BLaER1 (cell line): ENCODE results near the gene LILRA6.
A peak's percentile ranks its signal among the peaks of the same experiment; 100 is the strongest.
"Not testable (repeated sequence)": the region's sequence is repeated elsewhere in the genome, so short reads cannot be mapped to it uniquely, and the experiment has no call there.

ENCODE experiments used
- H3K27ac ChIP-seq: shearing (Covaris generic); formaldehyde crosslinking; 2 replicates; pipeline ENCODE4 v1.8.1; 2022
- H3K27me3 ChIP-seq: shearing (Covaris generic); formaldehyde crosslinking; 2 replicates; pipeline ENCODE4 v1.8.1; 2022
- H3K36me3 ChIP-seq: shearing (Covaris generic); formaldehyde crosslinking; 2 replicates; pipeline ENCODE4 v1.8.1; 2022
- H3K4me1 ChIP-seq: shearing (Covaris generic); formaldehyde crosslinking; 2 replicates; pipeline ENCODE4 v1.8.1; 2022
- H3K4me2 ChIP-seq: shearing (Covaris generic); formaldehyde crosslinking; 2 replicates; pipeline ENCODE4 v1.8.1; 2022
- H3K4me3 ChIP-seq: shearing (Covaris generic); formaldehyde crosslinking; 2 replicates; pipeline ENCODE4 v1.8.1; 2022
- H3K9ac ChIP-seq: shearing (Covaris generic); formaldehyde crosslinking; 2 replicates; pipeline ENCODE4 v1.8.1; 2022
- H3K9me3 ChIP-seq: shearing (Covaris generic); formaldehyde crosslinking; 2 replicates; pipeline ENCODE4 v1.8.1; 2022
- H4K20me1 ChIP-seq: shearing (Covaris generic); formaldehyde crosslinking; 2 replicates; pipeline ENCODE4 v1.8.1; 2022
- Cebpa-rat ChIP-seq: shearing (Covaris generic); IDR thresholded peaks from 2 replicates; pipeline ENCODE4 v1.8.1; 2022

The LILRA6 gene

GRCh38 chr19:54218960-54219661 lies 23.5 kb downstream of the LILRA6 start:
- Histone ChIP-seq H3K4me1 (peaks cover 17% of the 10 kb centered on the region), H3K4me2 (no peak overlapping the region), H3K4me3 (no peak overlapping the region), H3K9ac (no peak overlapping the region), H3K36me3 (peaks cover 38% of the 10 kb centered on the region), H4K20me1 (0 out of 2 replicates have a peak, but pooled peaks cover 7% of the 10 kb centered on the region), H3K27ac (no peak overlapping the region), H3K9me3 (peaks cover 3% of the 10 kb centered on the region; the same call in 1 of the 2 replicates), H3K27me3 (no peaks in the 10 kb centered on the region)
- TF ChIP-seq Cebpa-rat = no peak

- Histone ChIP-seq H3K27me3 (no peaks in the 10 kb centered on the region), H3K36me3 (peaks cover 44% of the 10 kb centered on the region), H3K4me3 (no peak overlapping the region), H3K27ac (no peak overlapping the region), H3K4me1 (peaks cover 10% of the 10 kb centered on the region), H3K9me3 (peaks cover 11% of the 10 kb centered on the region; the same call in 1 of the 2 replicates), H3K4me2 (no peak overlapping the region), H3K9ac (no peak overlapping the region), H4K20me1 (peaks cover 11% of the 10 kb centered on the region; the same call in 1 of the 2 replicates)
- no peak for TF ChIP-seq Cebpa-rat
Observed at GRCh38 chr19:54218259-54218658, 24.3 kb downstream of the LILRA6 start.

GRCh38 chr19:54217517-54218247 lies 24.9 kb downstream of the LILRA6 start:
- H4K20me1 ChIP-seq = peaks cover 17% of the 10 kb centered on the region; the same call in 1 of the 2 replicates
- H3K36me3 ChIP-seq = peaks cover 49% of the 10 kb centered on the region
- H3K4me1 ChIP-seq, H3K4me2 ChIP-seq, H3K27me3 ChIP-seq, H3K9ac ChIP-seq, H3K4me3 ChIP-seq, H3K27ac ChIP-seq: not testable (repeated sequence)
- H3K9me3 ChIP-seq = peaks cover 14% of the 10 kb centered on the region; the same call in 1 of the 2 replicates

GRCh38 chr19:54216869-54217268 lies 25.7 kb downstream of the LILRA6 start:
- Histone ChIP-seq H3K9me3 (peaks cover 14% of the 10 kb centered on the region; the same call in 1 of the 2 replicates), H3K9ac (no peak overlapping the region), H3K4me2 (no peak overlapping the region), H3K36me3 (peaks cover 57% of the 10 kb centered on the region), H3K4me3 (no peak overlapping the region), H3K4me1 (no peaks in the 10 kb centered on the region; the same call in 1 of the 2 replicates), H3K27ac (no peak overlapping the region), H3K27me3 (no peaks in the 10 kb centered on the region), H4K20me1 (peaks cover 25% of the 10 kb centered on the region)
- TF ChIP-seq Cebpa-rat = no peak

GRCh38 chr19:54214734-54215133 lies 27.9 kb downstream of the LILRA6 start:
- not testable (repeated sequence) for H3K27me3 ChIP-seq, H3K4me2 ChIP-seq, H3K4me3 ChIP-seq, H3K27ac ChIP-seq, H3K9ac ChIP-seq
- Histone ChIP-seq H4K20me1 (peaks cover 47% of the 10 kb centered on the region), H3K9me3 (peaks cover 14% of the 10 kb centered on the region; the same call in 1 of the 2 replicates), H3K36me3 (peaks cover 71% of the 10 kb centered on the region), H3K4me1 (peaks cover 20% of the 10 kb centered on the region)

- not testable (repeated sequence) for H3K27ac ChIP-seq, H3K4me3 ChIP-seq, H3K27me3 ChIP-seq, H3K4me2 ChIP-seq, H3K9ac ChIP-seq
- peaks cover 25% of the 10 kb centered on the region for H3K4me1 ChIP-seq
- peaks cover 73% of the 10 kb centered on the region for H3K36me3 ChIP-seq
- H3K9me3 ChIP-seq = peaks cover 14% of the 10 kb centered on the region; the same call in 1 of the 2 replicates
- H4K20me1 ChIP-seq = peaks cover 52% of the 10 kb centered on the region
Observed at GRCh38 chr19:54214217-54214616, 28.4 kb downstream of the LILRA6 start.

GRCh38 chr19:54211235-54211634 lies 31.4 kb downstream of the LILRA6 start:
- H3K4me1 ChIP-seq = peaks cover 55% of the 10 kb centered on the region
- no peaks in the 10 kb centered on the region for H3K27me3 ChIP-seq
- H3K9me3 ChIP-seq = peaks cover 14% of the 10 kb centered on the region; the same call in 1 of the 2 replicates
- TF ChIP-seq Cebpa-rat = no peak
- peak overlapping the region; percentile 97 for H3K4me2 ChIP-seq
- H3K36me3 ChIP-seq = peaks cover 83% of the 10 kb centered on the region
- peaks cover 75% of the 10 kb centered on the region for H4K20me1 ChIP-seq
- no peak overlapping the region; the same call in 1 of the 2 replicates for H3K9ac ChIP-seq
- H3K4me3 ChIP-seq = no peak overlapping the region
- H3K27ac ChIP-seq = peak overlapping the region; percentile 33; the same call in 1 of the 2 replicates

GRCh38 chr19:54209811-54210494 lies 32.6 kb downstream of the LILRA6 start:
- peak overlapping the region; percentile 51; the same call in 1 of the 2 replicates for H3K9ac ChIP-seq
- H3K27me3 ChIP-seq = no peaks in the 10 kb centered on the region
- peaks cover 68% of the 10 kb centered on the region for H3K4me1 ChIP-seq
- peaks cover 14% of the 10 kb centered on the region; the same call in 1 of the 2 replicates for H3K9me3 ChIP-seq
- H3K4me2 ChIP-seq = peak overlapping the region; percentile 97
- peaks cover 87% of the 10 kb centered on the region for H4K20me1 ChIP-seq
- TF ChIP-seq Cebpa-rat = no peak
- peaks cover 84% of the 10 kb centered on the region for H3K36me3 ChIP-seq
- no peak overlapping the region for H3K4me3 ChIP-seq
- H3K27ac ChIP-seq = peak overlapping the region; percentile 51; the same call in 1 of the 2 replicates

GRCh38 chr19:54209058-54209810 lies 33.4 kb downstream of the LILRA6 start:
- Histone ChIP-seq H4K20me1 (peaks cover 94% of the 10 kb centered on the region), H3K27ac (peak overlapping the region; percentile 51), H3K4me2 (peak overlapping the region; percentile 97), H3K27me3 (no peaks in the 10 kb centered on the region), H3K9me3 (peaks cover 11% of the 10 kb centered on the region; the same call in 1 of the 2 replicates), H3K36me3 (peaks cover 89% of the 10 kb centered on the region), H3K4me1 (peaks cover 75% of the 10 kb centered on the region), H3K9ac (peak overlapping the region; percentile 51; the same call in 1 of the 2 replicates), H3K4me3 (no peak overlapping the region)
- TF ChIP-seq Cebpa-rat = no peak
